ENCODE data around the gene DOCK10. TPM values are rescaled to one million over a fixed set of nuclear protein-coding genes. Genes with fewer than 3 reads are reported as not detected.

DOCK10 gene
- total and polyA plus RNA-seq, 2 donors (not counting 3 experiments of a cell fraction or from before 2014, with no cell fraction given): 5.8 to 23.0 TPM

DNA sequence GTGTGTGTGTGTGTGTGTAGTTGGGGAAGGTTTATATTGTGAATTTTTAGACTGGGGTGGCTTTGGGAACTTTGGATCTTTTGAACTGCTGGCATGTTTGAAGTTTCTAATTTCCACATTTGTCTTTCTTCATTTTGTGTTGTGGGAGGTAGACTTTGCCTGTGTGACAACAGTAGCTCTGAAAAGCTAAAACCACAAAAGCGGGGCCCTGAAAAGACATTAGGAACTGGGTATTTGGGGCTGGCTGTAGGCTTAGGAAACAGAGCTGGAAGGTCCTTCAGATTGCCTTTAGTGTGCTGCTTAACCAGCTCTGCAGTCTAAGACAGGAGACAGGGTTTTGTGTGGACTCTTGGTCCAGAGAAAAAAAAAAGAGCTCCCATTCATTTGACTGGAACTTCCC lies 27.2 kb upstream of the DOCK10 start:
- Histone ChIP-seq H3K9ac (replicated peaks; ENCODE audit: extremely low read depth, insufficient read depth, low read length) (no peak overlapping the region), H3K36me3 (ENCODE audit: control insufficient read depth in 2 of 2, extremely low read depth in 1 of 2, insufficient read depth in 2 of 2, low read length in 2 of 2) (no peaks in the 10 kb centered on the region), H3K79me2 (ENCODE audit: control insufficient read depth, insufficient read depth, low read length) (no peaks in the 10 kb centered on the region), H3K4me3 (replicated peaks in 1 of 3; ENCODE audit: insufficient read depth in 1 of 3, low read depth in 1 of 3, low read length in 3 of 3) (no peak overlapping the region), H3K27me3 (ENCODE audit: control insufficient read depth in 2 of 2, insufficient read depth in 2 of 2, low read length in 2 of 2) (peaks cover 0 to 6% of the 10 kb centered on the region in 2 experiments), H3K4me1 (ENCODE audit: control insufficient read depth, extremely low read depth, insufficient read depth, low read length) (no peaks in the 10 kb centered on the region), H3K9me1 (replicated peaks; ENCODE audit: control insufficient read depth, extremely low read depth, insufficient read depth, low read length) (no peaks in the 10 kb centered on the region), H2AFZ (ENCODE audit: low read depth, low read length) (no peak overlapping the region), H4K20me1 (replicated peaks; ENCODE audit: control insufficient read depth, extremely low read depth, insufficient read depth, low read length) (no peaks in the 10 kb centered on the region), H3K4me2 (ENCODE audit: insufficient read depth, low read length) (no peak overlapping the region), H3K9me3 (replicated peaks; ENCODE audit: control insufficient read depth, insufficient read depth, low read length) (no peaks in the 10 kb centered on the region), H3K27ac (ENCODE audit: insufficient read depth, low read depth, low read length) (no peak overlapping the region)
- DNase-seq (ENCODE audit: low read depth, low spot score) (no peak), FAIRE-seq (no peak)
- no peak for TF ChIP-seq FOS (IDR thresholded peaks at IDR 0.05; ENCODE audit: borderline replicate concordance, insufficient read depth, low read length)
- no peak for TF ChIP-seq POLR2AphosphoS5 (IDR thresholded peaks at IDR 0.05; ENCODE audit: insufficient read depth, low read depth, low read length)
- no peak for TF ChIP-seq JUN (IDR thresholded peaks at IDR 0.05; ENCODE audit: borderline replicate concordance, insufficient read depth, insufficient read length, low read depth)
- no peak for TF ChIP-seq POLR2A (IDR thresholded peaks at IDR 0.05; ENCODE audit: low read depth, low read length)
- no peak for TF ChIP-seq GATA2 (IDR thresholded peaks at IDR 0.05; ENCODE audit: insufficient read depth, insufficient read length, low read depth, low read length)
- no peak for TF ChIP-seq EZH2 (IDR thresholded peaks at IDR 0.05; ENCODE audit: borderline replicate concordance, low read depth, low read length, severe bottlenecking)
- no peak for TF ChIP-seq MYC (IDR thresholded peaks at IDR 0.05; ENCODE audit: low read depth, low read length)
- no peak for TF ChIP-seq MAX (IDR thresholded peaks at IDR 0.05; ENCODE audit: insufficient read depth, insufficient read length)
- no peak for TF ChIP-seq CTCF (IDR thresholded peaks at IDR 0.05; ENCODE audit: extremely low read depth in 1 of 2, insufficient read depth in 1 of 2, low read depth in 1 of 2, low read length in 2 of 2)
- BruUV-seq (replicated peaks): no TSS peak
- dilution Hi-C loops (cut with MboI; ENCODE audit: extremely low pct_ligation_motif_present, low sequenced_read_pairs) (no loop called here), intact Hi-C loops (cut with micrococcal nuclease) (no loop called here)
- POLR2A ChIA-PET: interaction anchor here (0.7 kb wide), 1 partner anchor 70 kb away, joined by 3 read pairs; no protein-coding TSS in a partner anchor
- CTCF ChIA-PET: interaction anchor here (0.6 to 1.6 kb wide), 4 partner anchors 13 to 165 kb away, joined by 3 to 4 read pairs (median 3); no protein-coding TSS in a partner anchor
